GM10248 (cell line): ENCODE data around the gene NFAM1.

Experiments
- CTCF ChIA-PET: fragments of 300-600 bp; sonication (Branson Sonifier 250); formaldehyde crosslinking; extraction: SDS; loops from one replicate; lab custom pipeline; 2021; ENCODE audit warnings: antibody characterized with exemption; lab: Yijun Ruan, JAX
- POLR2A ChIA-PET: fragments of 350-650 bp; sonication (Branson Sonifier 250); formaldehyde crosslinking; extraction: SDS; loops from one replicate; lab custom pipeline; 2020; ENCODE audit warnings: antibody characterized with exemption; lab: Yijun Ruan, JAX
- DNase-seq: peaks from one replicate; pipeline ENCODE4 v3.0.0; 2012; ENCODE audit errors: extremely low spot score
- CTCF ChIP-seq: IDR thresholded peaks from 2 replicates; pipeline ENCODE4 v1.5.1; 2012; ENCODE audit warnings: mild to moderate bottlenecking, low read depth; ENCODE audit errors: extremely low read depth, missing control alignments, control extremely low read depth

NFAM1 gene

GRCh38 chr22:42338479-42338878, 93.7 kb downstream of the NFAM1 start:
- ChIA-PET POLR2A (no interaction called here), CTCF (no interaction called here)
- no peak for DNase-seq
- no peak for TF ChIP-seq CTCF

GRCh38 chr22:42337356-42337755, 94.8 kb downstream of the NFAM1 start:
- no peak for TF ChIP-seq CTCF
- DNase-seq: no peak
- CTCF ChIA-PET: no interaction called here
- POLR2A ChIA-PET: no interaction called here

- no peak for DNase-seq
- CTCF ChIA-PET: no interaction called here
- POLR2A ChIA-PET: no interaction called here
- no peak for TF ChIP-seq CTCF
Observed at GRCh38 chr22:42336527-42337227, 95.5 kb downstream of the NFAM1 start.

GRCh38 chr22:42335839-42336378, 96.3 kb downstream of the NFAM1 start:
- DNase-seq: no peak
- ChIA-PET POLR2A (no interaction called here), CTCF (no interaction called here)
- no peak for TF ChIP-seq CTCF

- DNase-seq: no peak
- ChIA-PET POLR2A (no interaction called here), CTCF (no interaction called here)
- no peak for TF ChIP-seq CTCF
Observed at GRCh38 chr22:42334875-42335512, 97.2 kb downstream of the NFAM1 start.

- TF ChIP-seq CTCF: no peak
- ChIA-PET CTCF (interaction anchor here (0.6 kb wide), 1 partner anchor 12 kb away, joined by 3 read pairs; no protein-coding TSS in a partner anchor), POLR2A (no interaction called here)
Observed at GRCh38 chr22:42333544-42333943, 98.7 kb downstream of the NFAM1 start.

More at GRCh38 chr22:42333544-42333943, 98.7 kb downstream of the NFAM1 start:
- no peak for DNase-seq
